ENCODE data around the gene ACP2. TPM values are rescaled to one million over a fixed set of nuclear protein-coding genes. Genes with fewer than 3 reads are reported as not detected.

ACP2 gene
- total and polyA plus RNA-seq, 10 of the 15 experiments (the other 5 are each of a cell fraction or from before 2014, with no cell fraction given), result 0.98 to 11.7 (median 7.4) TPM

GRCh38 chr11:47241841-47242301 lies 6.7 kb downstream of the ACP2 start:
- 100% methylated on average over 3 of the region's 3 CpGs for whole genome bisulfite sequencing (ENCODE audit: insufficient coverage, insufficient replicate concordance, low lambda C conversion rate, missing lambda C conversion rate)
- H2AFZ ChIP-seq (ENCODE audit: control insufficient read depth, low read depth, low read length), result no peak overlapping the region
- no peaks in the 10 kb centered on the region; the same call in 1 of the 2 replicates for H3K4me1 ChIP-seq (ENCODE audit: control insufficient read depth, insufficient read depth, low read length)
- peaks cover 19 to 26% of the 10 kb centered on the region in 2 experiments for H3K36me3 ChIP-seq (ENCODE audit: control insufficient read depth in 2 of 2, insufficient read depth in 2 of 2, low read length in 1 of 2)
- FAIRE-seq (no peak), DNase-seq (ENCODE audit: low read depth, low spot score) (no peak), ATAC-seq (peak; percentile 11; the same call in 2 of the 3 replicates)
- peaks cover 2% of the 10 kb centered on the region; the same call in 1 of the 2 replicates for H3K79me2 ChIP-seq (ENCODE audit: control insufficient read depth, insufficient read depth, low read length)
- POLR2A ChIA-PET, result interaction anchor here (0.5 to 1.6 kb wide), 2 partner anchors 26 to 189 kb away, joined by 4 read pairs; no protein-coding TSS in a partner anchor
- no peaks in the 10 kb centered on the region for H3K27me3 ChIP-seq (replicated peaks in 1 of 2; ENCODE audit: control insufficient read depth in 2 of 2, insufficient read depth in 2 of 2, low read length in 1 of 2)
- no peak overlapping the region for H3K9ac ChIP-seq (ENCODE audit: control insufficient read depth, insufficient read depth, low read length)
- H3K4me2 ChIP-seq (ENCODE audit: control insufficient read depth, insufficient read depth), result no peak overlapping the region
- H3K9me3 ChIP-seq (replicated peaks; ENCODE audit: control insufficient read depth, insufficient read depth, low read length), result no peaks in the 10 kb centered on the region
- intact Hi-C loops (cut with micrococcal nuclease; ENCODE audit: unreplicated experiment), result no loop called here
- in situ Hi-C loops (cut with MboI), result no loop called here
- no peak overlapping the region for H3K4me3 ChIP-seq
- SMC1A ChIA-PET (ENCODE audit: uncharacterized antibody, unreplicated experiment), result interaction anchor here (1.1 to 1.3 kb wide), 3 partner anchors 9 to 63 kb away, joined by 3 to 4 read pairs (median 3); partner anchors contain the start of gene NR1H3
- no TSS peak for BruUV-seq (replicated peaks)
- CTCF ChIA-PET, result interaction anchor here (0.6 to 0.9 kb wide), 3 partner anchors 17 to 64 kb away, joined by 3 read pairs; no protein-coding TSS in a partner anchor
- H4K20me1 ChIP-seq (ENCODE audit: control insufficient read depth, insufficient read depth), result 0 out of 2 replicates have a peak, but pooled peaks cover 3% of the 10 kb centered on the region
- RAD21 ChIA-PET (ENCODE audit: unreplicated experiment), result interaction anchor here (1.0 to 1.3 kb wide), 2 partner anchors 28 to 212 kb away, joined by 3 to 5 read pairs; no protein-coding TSS in a partner anchor
- no peak overlapping the region for H3K27ac ChIP-seq (ENCODE audit: control insufficient read depth, insufficient read depth)
- TF ChIP-seq SKIL (IDR thresholded peaks at IDR 0.05; ENCODE audit: low read depth, poor library complexity, severe bottlenecking) (no peak), SIX5 (IDR thresholded peaks at IDR 0.05; ENCODE audit: low read depth, low read length, severe bottlenecking) (no peak), PBX3 (IDR thresholded peaks at IDR 0.05; ENCODE audit: insufficient replicate concordance, low read depth, low read length) (no peak), CUX1 (IDR thresholded peaks at IDR 0.05; ENCODE audit: insufficient replicate concordance, low read depth, low read length) (no peak), GABPA (IDR thresholded peaks at IDR 0.05; ENCODE audit: low read depth) (no peak), ZNF274 (IDR thresholded peaks at IDR 0.05; ENCODE audit: insufficient read depth, insufficient read length) (no peak), CBFB (IDR thresholded peaks at IDR 0.05; ENCODE audit: low read depth) (no peak), SUZ12 (IDR thresholded peaks at IDR 0.05; ENCODE audit: unreplicated experiment) (no peak), RAD21 (IDR thresholded peaks at IDR 0.05; ENCODE audit: insufficient read depth, low read depth, low read length) (no peak), USF2 (IDR thresholded peaks at IDR 0.05; ENCODE audit: borderline replicate concordance, low read depth, low read length) (no peak), KDM1A (IDR thresholded peaks at IDR 0.05; ENCODE audit: borderline replicate concordance) (no peak), CHD1 (IDR thresholded peaks at IDR 0.05; ENCODE audit: low read depth, low read length) (no peak), NR2C1 (IDR thresholded peaks at IDR 0.05) (no peak), ATF7 (IDR thresholded peaks at IDR 0.05; ENCODE audit: low read depth) (no peak)

All from GM12878 (cell line).